HG02840 (cell line): Measurements from ENCODE around the gene DDR2.
"Not testable (repeated sequence)": the region's sequence is repeated elsewhere in the genome, so short reads cannot be mapped to it uniquely, and the experiment has no call there.

ENCODE experiments used
- ATAC-seq: cut with Tn5 transposase; IDR thresholded peaks from one replicate; pipeline ENCODE4 v1.9.1; 2021; ENCODE audit warnings: mild to moderate bottlenecking, moderate library complexity, moderate number of reproducible peaks; ENCODE audit not compliant: unreplicated experiment, low FRiP score

Gene DDR2

DNA sequence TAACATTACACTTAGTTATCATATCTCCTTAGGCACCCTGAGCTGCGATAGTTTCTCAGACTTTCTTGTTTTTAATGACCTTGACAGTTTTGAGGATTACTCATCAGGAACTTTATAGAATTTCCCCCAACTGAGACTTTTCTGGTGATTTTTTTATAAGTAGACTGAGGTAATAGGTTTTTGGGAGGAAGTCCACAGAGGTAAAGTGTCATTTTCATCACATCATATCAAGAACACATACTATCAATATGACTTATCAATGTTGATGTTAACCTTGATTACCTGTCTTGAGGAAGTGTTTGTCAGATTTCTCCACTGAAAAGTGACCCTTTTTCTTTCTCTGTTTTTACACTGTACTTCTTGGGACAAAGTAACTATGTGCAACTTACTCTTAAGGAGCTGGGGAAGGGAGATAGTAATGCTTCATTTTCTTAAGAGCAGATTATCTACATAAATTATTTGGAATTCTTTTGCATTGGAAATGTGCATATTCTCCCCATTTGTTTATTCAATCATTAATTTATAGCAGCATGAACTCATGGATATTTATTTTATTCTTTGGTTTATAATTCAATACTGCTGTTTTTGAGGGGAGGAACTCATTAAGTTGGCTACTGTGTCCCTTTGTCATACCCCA lies 85.4 kb downstream of the DDR2 start:
- ATAC-seq = no peak

DNA sequence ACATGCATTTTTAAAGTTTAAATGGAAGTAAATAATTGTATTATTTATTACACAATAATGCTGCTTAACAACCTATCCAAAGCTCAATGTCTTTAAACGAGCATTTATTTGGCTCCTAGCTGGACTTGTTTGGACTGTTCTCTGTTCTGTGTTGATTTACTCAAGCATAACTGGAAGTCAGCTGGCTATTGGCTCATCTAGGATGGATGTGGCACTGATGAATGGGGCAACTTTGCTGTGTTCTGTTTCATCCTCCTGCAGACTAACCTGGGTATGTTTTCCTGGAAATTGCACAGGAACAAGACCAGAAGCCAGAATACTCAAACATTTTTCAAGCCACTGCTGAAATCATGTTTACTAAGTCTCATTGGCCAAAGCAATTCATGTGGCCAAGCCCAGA lies 87.4 kb downstream of the DDR2 start:
- no peak for ATAC-seq

DNA sequence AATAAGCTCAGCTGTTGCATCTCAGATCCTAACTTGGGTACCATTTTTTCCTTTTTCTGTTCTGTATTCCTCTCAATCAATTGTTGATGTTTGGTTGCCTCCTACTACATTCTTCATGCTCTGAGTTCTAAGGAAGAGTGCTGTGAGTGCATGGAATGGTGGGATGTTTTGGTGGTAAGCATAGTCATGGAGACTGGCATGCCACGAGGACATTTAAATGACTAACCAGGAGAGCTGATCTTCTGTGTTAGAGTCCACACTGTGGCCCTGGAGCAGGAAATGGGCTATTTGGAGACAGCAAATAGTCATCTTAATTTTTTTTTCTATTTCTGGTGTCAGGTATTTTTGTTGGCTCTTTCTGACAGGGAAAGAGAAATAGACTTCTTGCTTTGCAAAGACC lies 88.7 kb downstream of the DDR2 start:
- no peak for ATAC-seq

DNA sequence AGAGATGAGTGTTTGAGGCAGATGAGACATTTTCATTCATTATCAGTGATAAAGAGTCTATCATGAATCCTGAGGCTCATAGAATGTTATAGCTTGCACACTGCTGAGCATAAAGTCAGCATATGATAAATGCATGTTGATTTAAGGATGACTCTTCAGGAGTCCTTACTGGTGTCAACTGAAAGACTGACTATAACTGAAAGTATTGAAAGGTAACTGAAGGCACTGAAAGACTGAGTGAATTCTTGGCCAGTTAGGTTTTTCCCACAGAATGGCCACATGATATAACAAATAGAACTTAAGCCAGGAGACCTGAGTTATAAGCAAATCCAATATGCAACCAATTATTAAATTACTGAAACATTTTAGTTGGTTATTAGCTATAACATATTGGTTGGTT lies 89.2 kb downstream of the DDR2 start:
- no peak for ATAC-seq

DNA sequence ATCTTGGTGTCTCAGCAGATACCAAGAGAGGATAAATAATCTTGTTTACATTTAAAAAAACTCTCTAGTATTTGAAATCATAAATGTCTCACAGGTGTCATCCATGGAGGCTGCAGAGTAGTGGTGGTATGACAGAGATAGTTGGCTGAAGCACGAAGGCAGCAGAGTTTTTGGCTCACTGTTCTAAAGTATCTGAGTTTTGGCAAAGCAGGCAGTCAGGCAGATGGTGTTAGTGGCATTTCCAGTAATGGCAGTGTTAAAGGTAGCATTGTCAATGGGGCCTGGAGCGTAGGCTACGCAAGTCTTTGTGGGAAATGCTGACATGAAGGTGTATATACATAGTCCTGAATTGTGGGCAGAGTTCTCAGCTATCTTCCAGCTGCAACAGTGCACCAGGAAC lies 89.8 kb downstream of the DDR2 start:
- ATAC-seq = no peak

DNA sequence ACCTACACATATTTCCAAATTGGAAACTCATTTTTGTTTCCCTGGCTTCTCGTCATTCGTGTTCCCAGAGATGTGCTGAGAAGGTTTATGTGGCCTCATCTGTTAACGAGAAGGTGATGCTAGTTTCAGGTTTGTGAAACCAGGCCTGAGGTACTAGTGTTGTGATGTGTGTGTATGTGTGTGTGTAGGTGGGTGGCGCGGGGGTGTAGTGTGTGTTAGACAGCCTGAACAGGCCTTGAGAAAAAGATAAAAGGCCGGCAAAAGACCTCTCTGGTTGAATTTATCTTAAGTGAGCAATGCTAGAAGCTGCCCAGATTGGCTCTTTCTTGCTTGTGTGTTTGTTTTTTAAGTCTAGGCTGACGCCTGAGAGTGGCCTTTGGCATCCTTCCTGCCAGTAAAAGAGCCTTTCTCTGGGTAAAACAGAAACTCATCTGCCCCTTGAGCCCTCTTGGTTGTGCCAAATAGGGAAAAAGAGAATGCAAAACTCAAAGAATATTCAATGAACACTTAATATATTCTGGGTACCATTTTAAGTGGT lies 92.4 kb downstream of the DDR2 start:
- no peak for ATAC-seq

DNA sequence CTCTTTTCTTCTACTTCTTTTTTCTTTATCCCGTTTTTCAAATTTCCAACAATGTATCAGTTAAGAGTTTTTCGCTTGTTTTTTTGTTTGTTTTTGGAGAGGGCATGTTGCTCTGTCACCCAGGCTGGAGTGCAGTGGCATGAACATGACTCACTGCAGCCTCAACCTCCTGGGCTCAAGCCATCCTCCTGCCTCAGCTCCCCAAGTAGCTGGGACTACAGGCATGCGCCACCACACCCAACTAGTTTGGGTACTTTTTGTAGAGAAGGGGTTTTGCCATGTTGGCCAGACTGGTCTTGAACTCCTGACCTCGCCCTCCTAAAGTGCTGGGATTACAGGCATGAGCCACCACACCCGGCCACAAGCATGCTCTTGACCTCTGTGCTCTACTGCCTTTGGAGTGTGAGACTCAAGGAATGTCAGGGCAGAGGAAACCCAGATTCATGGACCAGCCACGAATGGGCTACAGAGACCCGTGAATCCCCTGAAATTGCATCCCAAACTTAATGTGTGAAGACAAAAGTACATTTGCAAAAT lies 93.1 kb downstream of the DDR2 start:
- ATAC-seq = no peak

DNA sequence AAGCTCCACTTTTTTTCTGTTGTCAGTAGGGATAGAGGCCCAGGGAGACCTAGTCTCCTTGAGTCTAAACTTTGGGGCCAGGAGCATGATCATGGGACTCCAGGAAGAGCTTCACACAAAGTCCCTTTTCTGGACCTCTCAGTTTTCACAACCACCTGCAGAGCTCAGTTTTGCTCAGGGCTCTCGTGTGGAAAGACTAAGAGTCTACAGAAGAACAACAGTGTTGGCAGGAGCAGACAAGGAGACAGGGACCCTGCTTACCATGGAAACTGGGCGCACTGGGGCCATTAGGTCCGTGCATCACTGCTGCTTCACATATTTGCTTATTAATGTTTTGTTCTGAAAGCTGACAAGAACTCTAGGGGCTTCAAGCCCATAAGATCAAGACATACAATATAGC lies 94.3 kb downstream of the DDR2 start:
- ATAC-seq = no peak

DNA sequence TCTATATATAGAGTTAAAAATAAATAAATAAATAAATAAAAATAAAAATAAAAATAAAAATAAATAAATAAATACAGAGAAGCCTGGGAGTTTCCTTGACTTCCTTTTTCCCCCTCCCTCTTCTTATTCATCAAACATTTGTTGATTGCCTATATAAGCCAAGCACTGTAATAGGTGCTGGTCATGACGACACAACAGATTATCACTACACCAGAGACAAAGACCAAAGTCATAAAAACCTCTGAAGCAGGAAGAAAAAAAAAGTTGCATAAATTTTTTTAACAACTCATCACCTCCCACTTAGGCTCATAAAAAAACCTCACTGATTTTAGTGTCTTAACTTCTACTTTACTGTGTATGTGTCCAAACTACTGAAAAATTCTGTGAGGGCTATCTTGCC lies 95.2 kb downstream of the DDR2 start:
- not testable (repeated sequence) for ATAC-seq

DNA sequence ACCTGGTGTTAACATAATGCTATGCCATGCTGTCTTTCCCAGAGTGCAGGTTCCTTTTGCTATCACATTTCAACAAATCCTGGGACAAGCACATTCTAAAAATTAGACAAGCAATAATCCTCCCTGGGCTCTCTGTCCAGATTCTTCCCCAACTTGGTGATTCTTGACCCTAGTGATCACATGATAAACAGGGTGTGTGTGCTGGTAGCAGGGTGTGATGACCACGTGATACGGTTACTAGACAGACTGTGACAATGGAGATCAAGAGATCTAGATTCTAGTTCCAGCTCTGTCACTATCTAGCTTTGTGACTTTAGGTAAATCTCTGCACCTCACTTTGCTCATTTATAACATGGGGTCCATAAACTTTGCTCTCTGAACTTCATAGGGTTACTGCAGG lies 96.3 kb downstream of the DDR2 start:
- ATAC-seq = no peak

DNA sequence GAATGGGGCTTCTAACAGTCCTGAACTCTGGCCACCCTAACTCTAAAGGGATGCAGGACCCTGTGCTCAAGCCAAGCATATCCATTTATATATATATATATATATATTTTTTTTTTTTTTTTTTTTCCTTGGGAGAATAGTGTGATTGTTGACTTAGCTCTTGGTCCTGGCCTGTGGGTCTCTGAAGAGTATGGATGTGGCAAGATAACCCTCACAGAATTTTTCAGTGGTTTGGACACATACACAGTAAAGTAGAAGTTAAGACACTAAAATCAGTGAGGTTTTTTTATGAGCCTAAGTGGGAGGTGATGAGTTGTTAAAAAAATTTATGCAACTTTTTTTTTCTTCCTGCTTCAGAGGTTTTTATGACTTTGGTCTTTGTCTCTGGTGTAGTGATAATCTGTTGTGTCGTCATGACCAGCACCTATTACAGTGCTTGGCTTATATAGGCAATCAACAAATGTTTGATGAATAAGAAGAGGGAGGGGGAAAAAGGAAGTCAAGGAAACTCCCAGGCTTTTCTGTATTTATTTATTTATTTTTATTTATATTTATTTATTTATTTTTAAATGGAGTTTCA lies 97.0 kb downstream of the DDR2 start:
- not testable (repeated sequence) for ATAC-seq

DNA sequence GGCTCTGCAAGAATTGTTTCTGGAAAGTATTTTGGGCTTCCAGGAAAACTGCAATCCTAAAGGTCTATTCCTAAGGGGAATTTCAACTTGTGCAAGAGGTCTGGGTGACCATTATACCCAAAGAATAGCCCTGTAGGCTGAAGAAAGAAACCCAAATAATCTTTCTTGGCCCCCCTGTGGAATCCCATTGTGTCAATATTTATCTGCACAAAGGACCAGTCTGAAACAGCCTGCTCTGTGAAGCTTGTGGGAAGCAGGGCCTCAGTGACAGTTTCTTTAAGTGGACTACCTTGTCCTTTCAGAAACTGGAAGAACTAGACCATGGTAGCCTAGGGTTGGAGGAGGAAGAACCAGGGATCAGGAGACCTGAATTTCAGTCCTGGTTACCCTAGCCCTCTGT lies 99.8 kb downstream of the DDR2 start:
- no peak for ATAC-seq

DNA sequence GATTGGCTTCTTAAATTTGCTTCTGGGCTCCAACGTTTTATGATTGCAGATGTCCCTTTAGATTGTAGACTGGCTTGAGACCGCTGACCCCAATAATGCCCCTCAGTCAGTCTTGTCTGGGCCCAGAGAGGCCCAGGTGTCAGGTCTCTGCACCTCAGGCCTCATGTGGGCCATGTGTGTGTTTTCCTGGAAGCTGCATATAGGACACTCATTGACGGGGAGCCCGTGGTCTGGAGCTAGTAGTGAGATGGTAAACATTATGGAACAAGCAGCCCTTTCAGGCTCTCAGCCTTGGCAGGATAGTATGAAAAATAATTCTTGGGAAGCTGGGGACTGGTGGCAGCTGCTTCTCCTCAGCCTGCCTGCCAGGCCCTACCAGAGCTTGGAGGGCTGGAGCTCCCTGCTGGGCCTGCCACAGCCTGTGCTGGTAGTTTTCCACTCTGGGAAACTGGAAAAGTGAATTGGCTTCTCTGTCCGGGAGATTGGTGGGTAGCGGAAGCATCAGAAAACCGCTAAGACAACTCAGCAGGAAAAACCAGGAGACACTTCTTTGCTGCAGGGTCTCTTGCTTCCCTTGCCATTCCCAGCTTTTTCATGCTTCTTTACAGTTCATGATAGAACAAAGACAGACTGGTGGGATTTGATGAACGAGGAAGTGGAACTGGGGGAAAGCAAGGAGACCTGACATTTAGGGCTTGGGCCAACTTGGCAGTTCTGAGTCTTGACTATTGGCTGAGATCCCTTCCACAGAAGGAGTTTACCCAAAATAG lies 100.5 kb downstream of the DDR2 start:
- no peak for ATAC-seq

DNA sequence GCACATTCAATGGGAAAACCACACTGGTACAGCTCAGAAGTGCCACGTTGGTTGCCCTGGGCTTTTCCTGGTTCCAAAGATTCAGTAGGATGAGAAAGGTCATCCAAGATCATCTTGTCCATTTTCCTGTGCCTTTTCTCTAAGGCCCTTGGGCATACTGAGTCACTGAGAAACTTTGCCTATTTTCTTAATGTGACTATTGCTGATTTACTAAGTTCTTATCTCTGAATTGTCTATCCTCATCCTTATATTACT lies 101.0 kb downstream of the DDR2 start:
- no peak for ATAC-seq

DNA sequence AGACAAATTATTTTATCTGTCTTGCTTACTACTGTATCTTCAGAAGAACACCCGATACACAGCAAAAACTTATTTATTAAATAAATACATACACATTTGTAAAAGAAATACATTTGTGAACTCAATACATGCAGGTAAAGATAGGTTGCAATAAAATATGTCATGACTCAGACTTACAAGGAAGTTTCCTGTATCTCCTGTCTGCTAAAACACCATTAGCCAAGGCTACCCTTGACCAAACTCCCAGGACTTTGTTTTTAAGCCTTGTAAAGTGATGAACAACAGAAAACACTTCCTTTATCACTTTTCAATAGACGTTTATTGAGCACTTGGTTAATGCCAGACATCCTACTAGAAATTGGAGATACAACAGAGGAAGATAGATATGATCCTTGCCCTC lies 101.8 kb downstream of the DDR2 start:
- no peak for ATAC-seq

DNA sequence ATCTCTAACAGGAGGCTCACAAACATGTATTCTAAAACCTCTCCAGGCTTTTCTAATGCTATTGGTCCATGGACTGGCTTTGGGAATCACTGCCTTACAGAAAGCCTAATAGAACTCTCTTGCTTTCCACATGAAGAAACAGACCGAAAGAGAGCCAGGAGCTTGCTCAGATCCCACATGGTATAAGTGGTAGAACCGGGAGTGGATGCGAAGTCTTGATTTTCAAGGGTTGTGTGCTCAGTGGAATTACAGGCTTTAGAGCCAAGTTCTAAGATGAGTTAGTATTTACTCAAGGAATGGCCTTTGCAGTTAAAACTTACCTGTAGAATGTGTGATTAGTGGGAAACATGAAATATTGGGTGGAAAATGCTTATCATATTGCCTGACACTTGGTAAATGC lies 103.9 kb downstream of the DDR2 start:
- no peak for ATAC-seq

DNA sequence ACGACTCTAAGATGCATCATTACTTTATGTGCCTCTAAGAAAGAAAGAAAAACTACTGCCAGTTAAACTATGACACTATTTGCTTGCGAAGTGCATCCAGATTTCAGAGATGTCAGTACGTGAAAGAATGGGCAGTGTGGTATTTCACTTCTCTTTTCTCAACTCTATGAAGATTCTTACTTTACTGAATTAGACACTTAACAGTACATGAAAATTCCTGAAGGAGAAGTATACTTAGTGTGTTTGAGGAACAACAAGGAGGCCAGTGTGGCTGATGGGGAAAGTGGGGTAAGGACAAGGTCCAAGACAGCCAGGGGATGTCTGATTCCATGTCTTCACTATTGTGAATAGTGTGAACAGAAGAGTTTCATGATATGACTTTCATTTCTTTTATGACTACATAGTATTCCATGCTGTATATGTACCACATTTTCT lies 104.4 kb downstream of the DDR2 start:
- no peak for ATAC-seq

DNA sequence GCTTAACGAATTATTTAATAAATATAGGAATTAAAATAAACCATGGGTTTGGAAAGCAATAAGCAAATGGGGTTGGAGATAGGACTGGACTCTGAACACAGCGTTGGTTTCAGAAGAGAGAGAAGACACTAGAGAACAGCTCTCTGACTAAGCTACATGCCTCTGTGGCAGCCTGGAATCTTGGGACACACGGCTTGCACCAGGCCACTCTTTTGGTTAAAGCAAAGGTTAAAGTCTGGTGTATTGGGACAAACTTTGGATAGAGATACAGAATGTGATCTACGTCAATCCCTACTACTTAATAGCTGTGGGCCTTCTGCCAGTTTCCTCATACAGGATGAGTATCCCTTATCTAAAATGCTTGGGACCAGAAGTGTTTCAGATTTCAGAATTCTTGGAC lies 108.5 kb downstream of the DDR2 start:
- ATAC-seq = no peak

DNA sequence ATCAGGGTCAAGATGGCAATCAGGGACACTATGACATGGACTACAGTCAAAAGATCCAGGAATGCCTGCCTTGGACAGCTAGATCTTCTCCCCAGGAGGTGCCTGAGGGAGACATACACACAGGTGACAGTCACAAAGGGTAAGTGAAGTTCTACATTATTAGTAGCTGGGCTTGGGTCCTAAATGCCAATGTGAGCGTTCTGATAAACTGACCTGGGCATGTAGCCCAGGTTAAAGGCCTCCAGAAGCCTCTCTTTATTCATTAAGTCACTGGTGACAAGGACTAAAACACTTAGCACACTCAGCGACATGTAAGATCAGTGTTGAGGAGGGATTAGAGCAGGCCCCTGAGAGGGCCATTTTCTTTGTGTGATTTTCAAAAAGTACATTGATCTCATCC lies 109.3 kb downstream of the DDR2 start:
- ATAC-seq = no peak

DNA sequence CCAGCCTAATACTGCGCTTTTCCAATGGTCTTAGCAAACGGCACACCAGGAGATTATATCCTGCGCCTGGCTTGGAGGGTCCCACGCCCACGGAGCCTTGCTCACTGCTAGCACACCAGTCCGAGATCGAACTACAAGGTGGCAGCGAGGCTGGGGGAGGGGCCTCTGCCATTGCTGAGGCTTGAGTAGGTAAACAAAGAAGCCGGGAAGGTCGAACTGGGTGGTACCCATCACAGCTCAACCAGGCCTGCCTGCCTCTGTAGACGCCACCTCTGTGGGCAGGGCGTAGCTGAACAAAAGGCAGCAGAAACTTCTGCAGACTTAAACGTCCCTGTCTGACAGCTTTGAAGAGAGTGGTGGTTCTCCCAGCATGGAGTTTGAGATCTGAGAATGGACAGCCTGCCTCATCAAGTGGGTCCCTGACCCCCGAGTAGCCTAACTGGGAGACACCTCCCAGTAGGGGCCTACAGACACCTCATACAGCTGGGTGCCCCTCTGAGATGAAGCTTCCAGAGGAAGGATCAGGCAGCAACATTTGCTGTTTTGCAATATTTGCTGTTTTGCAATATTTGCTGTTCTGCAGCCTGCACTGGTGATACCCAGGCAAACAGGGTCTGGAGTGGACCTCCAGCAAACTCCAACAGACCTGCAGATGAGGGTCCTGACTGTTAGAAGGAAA lies 114.1 kb downstream of the DDR2 start:
- ATAC-seq = not testable (repeated sequence)

DNA sequence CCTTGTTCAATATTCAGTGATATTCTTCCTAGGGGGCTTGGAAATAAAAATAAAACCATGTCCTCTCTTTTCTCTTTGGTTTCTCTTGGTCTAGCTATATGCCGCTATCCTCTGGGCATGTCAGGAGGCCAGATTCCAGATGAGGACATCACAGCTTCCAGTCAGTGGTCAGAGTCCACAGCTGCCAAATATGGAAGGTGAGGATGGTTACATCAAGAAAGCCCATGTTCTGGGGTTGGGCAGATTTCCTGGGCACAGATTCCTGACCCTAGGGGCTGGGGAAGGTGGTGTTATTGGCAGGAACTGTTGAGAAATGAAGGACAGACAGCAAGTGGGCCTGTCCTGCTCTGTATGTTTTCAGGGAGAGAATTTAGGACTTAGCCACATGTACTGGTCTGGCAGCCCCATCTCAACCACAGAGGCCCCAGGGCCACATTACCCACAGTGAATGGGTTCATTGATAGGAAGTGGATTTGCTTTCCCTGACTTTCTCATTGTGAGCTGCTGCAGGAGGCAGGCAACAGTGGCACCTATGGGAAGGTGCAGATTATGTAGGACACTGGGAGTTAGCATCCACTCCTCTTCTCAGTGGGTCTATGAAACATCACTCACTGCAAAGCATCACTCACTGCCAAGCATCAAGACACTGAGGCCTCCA lies 120.9 kb downstream of the DDR2 start:
- no peak for ATAC-seq
